HG03045 (cell line): ENCODE measurements around the gene TBCA.

ENCODE experiments used
- ATAC-seq: cut with Tn5 transposase; IDR thresholded peaks from one replicate; pipeline ENCODE4 v1.9.1; 2021; ENCODE audit warnings: mild to moderate bottlenecking, moderate library complexity; ENCODE audit not compliant: unreplicated experiment

The TBCA gene

GRCh38 chr5:77644371-77645157 is 131.6 kb downstream of the TBCA start:
- no peak for ATAC-seq

- no peak for ATAC-seq
Measured at GRCh38 chr5:77643654-77644370, 132.3 kb downstream of the TBCA start.

GRCh38 chr5:77642738-77643653 is 133.1 kb downstream of the TBCA start:
- no peak for ATAC-seq

- ATAC-seq = no peak
Measured at GRCh38 chr5:77641963-77642737, 134.0 kb downstream of the TBCA start.

- no peak for ATAC-seq
Measured at GRCh38 chr5:77641397-77641943, 134.7 kb downstream of the TBCA start.
